ENCODE data around the gene FAM111A. TPM values are rescaled to one million over a fixed set of nuclear protein-coding genes. Genes with fewer than 3 reads are reported as not detected.

FAM111A gene
- total and polyA plus RNA-seq, 3 donors from 2014 or later: 12.3 to 43.4 (median 41.5) TPM

DNA sequence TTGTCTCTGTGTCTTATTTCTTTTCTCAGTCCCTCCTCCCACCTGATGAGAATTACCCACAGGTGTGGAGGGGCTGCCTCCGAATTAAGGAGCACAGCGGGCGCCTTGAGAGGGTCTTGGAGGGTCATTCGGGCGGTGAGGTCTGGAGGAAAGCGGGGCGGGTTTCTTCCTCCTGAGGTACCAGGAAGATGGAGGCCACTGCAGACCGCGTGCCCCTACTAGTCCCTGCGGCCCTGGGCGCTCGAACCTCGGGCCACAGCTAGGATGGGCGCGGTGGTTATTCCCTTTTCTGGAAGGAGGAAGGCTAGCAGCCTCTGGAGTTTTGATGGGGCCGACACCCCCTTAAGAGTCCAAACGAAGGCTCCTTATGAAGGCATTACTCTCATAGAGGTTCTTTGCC, 5.5 kb upstream of the FAM111A start:
- no peak for DNase-seq
- 73 to 84% methylated on average over 13 to 17 of the region's 17 CpGs for WGBS, 2 donors
- no peaks in the 10 kb centered on the region for H3K9me3 ChIP-seq
- no peaks in the 10 kb centered on the region for H3K36me3 ChIP-seq (ENCODE audit: low read depth, missing control alignments)
- TF ChIP-seq, protein P1, sequence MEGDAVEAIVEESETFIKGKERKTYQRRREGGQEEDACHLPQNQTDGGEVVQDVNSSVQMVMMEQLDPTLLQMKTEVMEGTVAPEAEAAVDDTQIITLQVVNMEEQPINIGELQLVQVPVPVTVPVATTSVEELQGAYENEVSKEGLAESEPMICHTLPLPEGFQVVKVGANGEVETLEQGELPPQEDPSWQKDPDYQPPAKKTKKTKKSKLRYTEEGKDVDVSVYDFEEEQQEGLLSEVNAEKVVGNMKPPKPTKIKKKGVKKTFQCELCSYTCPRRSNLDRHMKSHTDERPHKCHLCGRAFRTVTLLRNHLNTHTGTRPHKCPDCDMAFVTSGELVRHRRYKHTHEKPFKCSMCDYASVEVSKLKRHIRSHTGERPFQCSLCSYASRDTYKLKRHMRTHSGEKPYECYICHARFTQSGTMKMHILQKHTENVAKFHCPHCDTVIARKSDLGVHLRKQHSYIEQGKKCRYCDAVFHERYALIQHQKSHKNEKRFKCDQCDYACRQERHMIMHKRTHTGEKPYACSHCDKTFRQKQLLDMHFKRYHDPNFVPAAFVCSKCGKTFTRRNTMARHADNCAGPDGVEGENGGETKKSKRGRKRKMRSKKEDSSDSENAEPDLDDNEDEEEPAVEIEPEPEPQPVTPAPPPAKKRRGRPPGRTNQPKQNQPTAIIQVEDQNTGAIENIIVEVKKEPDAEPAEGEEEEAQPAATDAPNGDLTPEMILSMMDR (IDR thresholded peaks at IDR 0.05): no peak
- no peak for TF ChIP-seq POLR2A (IDR thresholded peaks at IDR 0.05)
- H3K4me1 ChIP-seq: no peaks in the 10 kb centered on the region
- H3K27ac ChIP-seq: peak overlapping the region; percentile 4 to 58
- H3K4me3 ChIP-seq: no peak overlapping the region
- H3K27me3 ChIP-seq: no peaks in the 10 kb centered on the region
- intact Hi-C loops (cut with DNase I; ENCODE audit: low total_unique reads): no loop called here

DNA sequence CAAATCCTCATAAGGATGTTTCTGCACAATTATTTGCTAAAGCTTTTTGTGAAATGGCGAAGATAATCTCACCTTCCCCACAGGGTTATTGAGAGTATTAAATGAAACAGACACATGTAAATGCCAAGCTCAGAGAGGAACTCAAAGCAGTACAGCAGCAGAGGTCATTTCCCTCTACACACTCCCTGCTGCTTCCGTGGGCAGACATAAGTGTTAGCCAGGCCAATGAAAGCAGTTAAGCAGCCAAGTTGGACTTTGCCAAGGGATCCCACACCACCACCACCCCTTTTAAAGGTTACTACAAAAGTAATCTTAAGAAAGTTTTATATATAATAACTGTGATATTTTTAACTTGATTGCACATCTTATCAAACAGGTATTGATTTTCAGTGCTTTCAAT, 4.0 kb upstream of the FAM111A start:
- Histone ChIP-seq H3K9me3 (no peaks in the 10 kb centered on the region), H3K27me3 (no peaks in the 10 kb centered on the region), H3K4me1 (no peaks in the 10 kb centered on the region), H3K27ac (no peak overlapping the region), H3K36me3 (ENCODE audit: low read depth, missing control alignments) (no peaks in the 10 kb centered on the region), H3K4me3 (no peak overlapping the region)
- WGBS, 2 donors: 65 to 66% methylated on average over 2 of the region's 2 CpGs
- no peak for DNase-seq
- intact Hi-C loops (cut with DNase I; ENCODE audit: low total_unique reads): no loop called here
- TF ChIP-seq, protein P1 (IDR thresholded peaks at IDR 0.05): no peak
- TF ChIP-seq POLR2A (IDR thresholded peaks at IDR 0.05): no peak

DNA sequence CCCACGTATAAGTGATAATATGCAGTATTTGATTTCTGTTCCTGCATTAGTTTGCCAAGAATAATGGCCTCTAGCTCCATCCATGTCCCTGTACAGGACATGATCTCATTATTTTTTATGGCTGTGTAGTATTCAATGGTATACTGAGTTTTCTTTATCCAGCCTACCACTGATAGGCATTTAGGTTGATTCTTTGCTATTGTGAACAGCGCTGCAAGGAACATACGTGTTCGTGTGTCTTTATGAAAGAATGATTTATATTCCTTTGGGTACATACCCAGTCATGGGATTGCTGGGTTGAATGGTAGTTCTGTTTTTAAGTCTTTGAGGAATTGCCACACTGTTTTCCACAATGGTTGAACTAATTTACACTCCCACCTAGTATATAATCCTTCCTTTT, 1.5 kb upstream of the FAM111A start:
- intact Hi-C loops (cut with DNase I; ENCODE audit: low total_unique reads): no loop called here
- WGBS, 2 donors: 86 to 89% methylated on average over 4 of the region's 4 CpGs
- Histone ChIP-seq H3K27ac (peak overlapping the region in 1 of 2 donors; percentile 93), H3K36me3 (ENCODE audit: low read depth, missing control alignments) (no peaks in the 10 kb centered on the region), H3K4me1 (peaks cover 4% of the 10 kb centered on the region), H3K4me3 (no peak overlapping the region), H3K9me3 (no peaks in the 10 kb centered on the region), H3K27me3 (no peaks in the 10 kb centered on the region)
- no peak for DNase-seq
- TF ChIP-seq, protein P1 (IDR thresholded peaks at IDR 0.05): no peak
- TF ChIP-seq POLR2A (IDR thresholded peaks at IDR 0.05): no peak

DNA sequence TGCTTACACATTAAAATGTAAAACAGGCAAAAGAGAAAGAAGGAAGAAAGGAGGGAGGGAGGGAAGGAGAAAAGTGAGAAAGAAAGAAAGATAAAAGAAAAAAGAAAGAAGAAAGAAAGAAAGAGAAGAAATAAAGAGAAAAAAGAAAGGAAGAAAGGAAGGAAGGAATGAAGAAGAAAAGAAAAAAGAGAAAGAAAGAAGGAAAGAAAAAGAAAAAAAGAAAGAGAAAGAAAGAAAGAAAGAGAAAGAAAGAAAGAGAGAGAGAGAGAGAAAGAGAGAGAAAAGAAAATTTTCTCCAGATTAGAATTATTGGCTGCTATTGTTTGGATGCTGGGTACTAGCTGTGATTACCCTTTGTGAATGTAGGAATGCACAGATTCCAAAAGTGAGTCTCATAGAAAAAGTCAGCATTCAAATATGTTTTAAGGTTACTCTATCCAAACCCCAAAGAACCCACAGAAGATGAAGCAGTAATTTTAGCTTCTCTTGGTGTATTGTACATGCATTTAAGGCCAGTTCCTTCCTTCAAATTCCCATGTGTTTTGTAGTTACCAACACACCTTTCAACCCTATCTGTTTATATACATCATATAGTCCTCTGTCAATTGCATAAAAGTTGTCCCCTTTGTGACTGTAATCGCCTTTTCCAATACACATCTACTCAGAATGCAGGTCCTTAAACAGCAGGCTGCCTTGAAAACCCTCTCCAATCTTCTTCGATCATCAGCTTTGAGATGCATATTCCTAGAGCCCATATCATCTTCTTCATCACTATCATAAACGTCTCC, 789 bp upstream of the FAM111A start:
- no peak for TF ChIP-seq POLR2A (IDR thresholded peaks at IDR 0.05)
- TF ChIP-seq, protein P1 (IDR thresholded peaks at IDR 0.05): no peak
- H3K36me3 ChIP-seq (ENCODE audit: low read depth, missing control alignments): no peaks in the 10 kb centered on the region
- no peaks in the 10 kb centered on the region for H3K27me3 ChIP-seq
- intact Hi-C loops (cut with DNase I; ENCODE audit: low total_unique reads): no loop called here
- peaks cover 4% of the 10 kb centered on the region for H3K4me1 ChIP-seq
- H3K27ac ChIP-seq: peak overlapping the region; percentile 93 to 96
- DNase-seq: no peak
- 0 to 2% methylated on average over 3 of the region's 3 CpGs for WGBS, 2 donors
- H3K4me3 ChIP-seq: peak overlapping the region; percentile 79 to 82
- no peaks in the 10 kb centered on the region for H3K9me3 ChIP-seq

DNA sequence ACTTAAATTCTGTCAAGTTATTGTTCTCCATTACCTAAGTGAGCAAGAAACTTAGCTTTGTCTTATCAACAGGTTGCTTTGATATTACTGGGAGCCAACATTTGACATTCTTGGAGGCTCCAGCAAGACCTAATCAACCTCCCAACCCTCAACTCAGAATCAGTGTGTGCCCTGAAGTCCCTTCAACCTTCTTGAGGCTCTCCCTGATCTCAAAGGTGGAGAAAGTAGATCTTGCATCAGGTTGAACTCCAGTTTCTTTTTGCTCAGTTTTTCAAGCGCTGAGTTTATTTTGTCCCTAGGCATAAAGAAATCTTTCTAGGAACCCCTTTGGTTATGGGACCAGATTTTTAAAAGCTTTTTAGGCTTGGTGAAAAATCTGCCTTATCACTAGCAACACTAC, 1.4 kb downstream of the FAM111A start:
- TF ChIP-seq, protein P1 (IDR thresholded peaks at IDR 0.05): no peak
- no peak for TF ChIP-seq POLR2A (IDR thresholded peaks at IDR 0.05)
- Histone ChIP-seq H3K9me3 (no peaks in the 10 kb centered on the region), H3K27ac (peak overlapping the region; percentile 84 to 93), H3K36me3 (ENCODE audit: low read depth, missing control alignments) (no peaks in the 10 kb centered on the region), H3K4me3 (peak overlapping the region; percentile 34 to 58), H3K4me1 (peaks cover 4% of the 10 kb centered on the region), H3K27me3 (no peaks in the 10 kb centered on the region)
- DNase-seq: no peak
- 63 to 82% methylated on average over 1 of the region's 1 CpG for WGBS, 2 donors
- intact Hi-C loops (cut with DNase I; ENCODE audit: low total_unique reads): no loop called here
